Muscle layer of duodenum (tissue), 2 donors: Measurements from ENCODE around the gene ARMCX5.
A peak's percentile ranks its signal among the peaks of the same experiment; 100 is the strongest.

Experiments used
- H3K27ac ChIP-seq: one replicate; pipeline ENCODE4 v1.7.0; 2013; ENCODE audit warnings: mild to moderate bottlenecking, low read length
- H3K27me3 ChIP-seq: one replicate; pipeline ENCODE4 v1.7.0; 2013; ENCODE audit warnings: low read depth, mild to moderate bottlenecking, control low read depth, low read length
- H3K36me3 ChIP-seq, 2 donors: one replicate each; pipeline ENCODE4 v1.7.0; 2013; ENCODE audit warnings: low read length in 2 of 2, control low read depth in 1 of 2, mild to moderate bottlenecking in 1 of 2; ENCODE audit not compliant: insufficient read depth in 2 of 2, control insufficient read depth in 1 of 2
- H3K4me1 ChIP-seq, 2 donors: one replicate each; pipeline ENCODE4 v1.7.0; 2013; ENCODE audit warnings: low read length in 2 of 2, mild to moderate bottlenecking in 2 of 2, control low read depth in 1 of 2, moderate library complexity in 1 of 2; ENCODE audit not compliant: insufficient read depth in 2 of 2, control insufficient read depth in 1 of 2
- H3K4me3 ChIP-seq, 2 donors: one replicate each; pipeline ENCODE4 v1.7.0; 2013; ENCODE audit warnings: low read length in 2 of 2, low read depth in 1 of 2, mild to moderate bottlenecking in 1 of 2
- H3K9me3 ChIP-seq, 2 donors: one replicate each; pipeline ENCODE4 v1.7.0; 2013; ENCODE audit warnings: low read length in 2 of 2, control low read depth in 1 of 2, mild to moderate bottlenecking in 1 of 2; ENCODE audit not compliant: control insufficient read depth in 1 of 2
- donor health status: healthy.

Gene ARMCX5

DNA sequence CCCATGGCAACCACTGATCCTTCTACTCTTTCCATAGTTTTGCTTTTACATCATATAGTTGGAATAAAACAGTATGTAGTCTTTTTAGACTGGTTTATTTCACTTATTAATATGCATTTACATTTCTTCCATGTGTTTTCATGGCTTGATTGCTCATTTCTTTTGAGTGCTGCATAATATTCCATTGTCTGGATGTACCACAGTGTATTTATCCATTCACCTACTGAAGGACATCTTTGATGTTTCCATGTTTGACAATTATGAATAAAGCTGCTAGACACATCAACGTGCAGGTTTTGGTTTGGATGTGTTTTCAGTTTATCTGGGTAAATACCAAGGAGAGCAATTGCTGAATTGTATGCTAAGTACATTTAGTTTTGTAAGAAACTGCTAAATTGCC is 38.2 kb downstream of the ARMCX5 start:
- H3K36me3 ChIP-seq, result no peaks in the 10 kb centered on the region
- no peaks in the 10 kb centered on the region for H3K4me1 ChIP-seq
- no peak overlapping the region for H3K27ac ChIP-seq
- no peaks in the 10 kb centered on the region for H3K27me3 ChIP-seq
- no peaks in the 10 kb centered on the region for H3K9me3 ChIP-seq
- H3K4me3 ChIP-seq, result no peak overlapping the region

DNA sequence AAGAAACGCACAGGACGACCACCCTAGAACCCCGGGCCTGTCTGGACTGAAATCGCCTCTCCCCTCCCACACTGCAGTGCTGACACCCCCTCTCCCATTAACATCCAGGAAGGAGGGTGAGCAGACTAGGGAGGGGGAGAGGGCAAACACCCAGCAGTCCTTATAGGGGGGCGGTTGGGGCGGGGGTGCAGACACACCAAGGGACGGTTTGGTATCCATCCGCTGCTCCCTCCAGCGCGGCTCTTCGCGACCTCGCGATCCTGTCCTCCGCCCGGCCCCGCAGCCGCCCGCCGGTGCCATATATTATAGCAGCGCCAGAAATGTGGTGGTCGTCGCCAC is 51.6 kb downstream of the ARMCX5 start:
- Histone ChIP-seq H3K36me3 (no peaks in the 10 kb centered on the region), H3K27ac (no peak overlapping the region), H3K9me3 (no peaks in the 10 kb centered on the region), H3K27me3 (no peaks in the 10 kb centered on the region), H3K4me1 (peaks cover 0 to 18% of the 10 kb centered on the region in 2 donors), H3K4me3 (peak overlapping the region in 1 of 2 donors; percentile 70)

DNA sequence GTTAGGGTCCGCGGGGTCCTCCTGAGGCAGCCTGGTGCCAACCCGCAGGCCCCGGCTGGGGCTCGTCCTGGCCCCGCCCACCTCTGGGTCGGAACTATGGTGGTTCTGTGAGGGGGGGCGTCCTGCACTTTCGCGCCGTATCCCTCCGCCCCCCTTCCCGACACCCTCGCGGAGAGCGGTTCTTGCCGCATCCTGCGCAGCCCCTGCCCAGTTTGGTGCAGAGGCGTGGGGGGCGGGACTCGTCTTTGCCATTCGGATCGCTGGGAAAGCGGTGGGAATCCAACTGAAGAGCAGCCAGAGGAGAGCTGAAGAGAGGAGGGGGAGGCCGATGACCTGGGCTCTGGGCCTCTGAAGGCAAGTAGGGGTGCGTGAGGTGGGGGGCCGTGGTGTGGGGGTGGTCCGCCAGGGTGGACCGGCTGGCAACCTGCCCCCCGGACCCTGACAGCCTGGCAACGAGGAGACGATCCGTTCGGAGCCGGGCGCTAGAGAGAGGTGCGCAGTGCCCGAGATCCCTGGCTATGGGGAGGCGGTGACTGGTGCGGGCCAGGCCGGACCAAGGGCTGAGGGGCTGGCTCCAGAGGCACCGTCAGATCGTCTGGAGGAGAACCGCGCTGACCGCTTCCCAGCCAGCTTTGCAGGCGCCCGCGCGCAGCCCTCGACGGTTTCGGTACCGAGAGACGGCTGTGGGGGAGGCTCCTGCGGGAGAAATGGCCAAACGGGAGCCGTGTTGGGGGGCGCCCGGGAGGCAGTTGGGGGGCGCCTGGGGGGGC is 52.1 kb downstream of the ARMCX5 start, which contains the start of gene GPRASP1:
Gene GPRASP1, plus strand, starts transcription at position 242 of the 770 bp plus-strand sequence. CDS start 2,431 bp downstream, outside the sequence.
- Histone ChIP-seq H3K27ac (peak within 1 kb of the TSS; percentile 16), H3K4me1 (peaks cover 0 to 18% of the 10 kb centered on the region in 2 donors), H3K36me3 (no peaks in the 10 kb centered on the region), H3K4me3 (peak within 1 kb of the TSS; percentile 56 to 70), H3K27me3 (no peaks in the 10 kb centered on the region), H3K9me3 (no peaks in the 10 kb centered on the region)

DNA sequence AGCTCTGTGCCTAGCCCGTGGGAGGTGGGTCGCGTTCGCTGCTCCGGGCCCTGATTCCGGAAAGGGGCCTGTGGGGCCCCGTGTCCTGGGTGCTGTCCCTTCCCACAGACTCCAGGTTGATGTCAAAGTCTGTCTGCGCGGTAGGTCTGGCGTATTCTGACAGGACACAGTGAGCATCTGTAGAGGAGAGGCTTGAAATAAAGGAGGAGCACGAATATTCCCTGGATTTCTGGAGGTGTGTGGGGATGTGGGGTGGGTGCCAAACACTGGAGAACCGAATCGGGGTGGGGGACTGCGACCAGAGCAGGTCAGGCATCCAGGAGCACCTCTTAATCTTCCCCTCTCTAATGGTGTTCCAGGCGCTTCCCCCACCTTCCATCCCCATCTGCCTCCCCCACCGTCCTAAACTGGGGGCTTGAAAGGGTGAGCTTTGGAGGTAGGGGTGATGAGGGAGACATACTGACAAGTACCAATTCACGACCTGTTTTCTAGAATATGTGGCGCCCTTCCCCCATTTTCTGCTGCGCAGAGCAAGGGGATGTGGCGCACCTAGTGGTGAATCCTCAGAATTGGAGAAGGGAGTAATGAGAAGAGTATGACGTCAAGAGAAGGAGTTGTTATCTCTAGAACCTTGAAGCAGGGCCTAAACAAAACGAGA is 52.8 kb downstream of the ARMCX5 start:
- Histone ChIP-seq H3K36me3 (no peaks in the 10 kb centered on the region), H3K27ac (peak overlapping the region; percentile 16), H3K9me3 (no peaks in the 10 kb centered on the region), H3K27me3 (no peaks in the 10 kb centered on the region), H3K4me3 (peak overlapping the region; percentile 56 to 70), H3K4me1 (peaks cover 0 to 22% of the 10 kb centered on the region in 2 donors)
